ENCODE results near the gene WIPI1.

The WIPI1 gene

GRCh38 chr17:68460146-68460545, 2.9 kb upstream of the WIPI1 start:
- Histone ChIP-seq H3K27ac (peak overlapping the region; percentile 41), H3K4me3 (ENCODE audit: low read depth in 1 of 2, low read length in 1 of 2) (no peak overlapping the region), H3K4me1 (ENCODE audit: control insufficient read depth in 1 of 2, insufficient read depth in 1 of 2, low read depth in 1 of 2, low read length in 1 of 2) (peaks cover 50 to 59% of the 10 kb centered on the region in 2 experiments), H3K27me3 (no peaks in the 10 kb centered on the region), H3K9me3 (no peaks in the 10 kb centered on the region), H3K36me3 (no peaks in the 10 kb centered on the region)
- TF ChIP-seq, protein P1, sequence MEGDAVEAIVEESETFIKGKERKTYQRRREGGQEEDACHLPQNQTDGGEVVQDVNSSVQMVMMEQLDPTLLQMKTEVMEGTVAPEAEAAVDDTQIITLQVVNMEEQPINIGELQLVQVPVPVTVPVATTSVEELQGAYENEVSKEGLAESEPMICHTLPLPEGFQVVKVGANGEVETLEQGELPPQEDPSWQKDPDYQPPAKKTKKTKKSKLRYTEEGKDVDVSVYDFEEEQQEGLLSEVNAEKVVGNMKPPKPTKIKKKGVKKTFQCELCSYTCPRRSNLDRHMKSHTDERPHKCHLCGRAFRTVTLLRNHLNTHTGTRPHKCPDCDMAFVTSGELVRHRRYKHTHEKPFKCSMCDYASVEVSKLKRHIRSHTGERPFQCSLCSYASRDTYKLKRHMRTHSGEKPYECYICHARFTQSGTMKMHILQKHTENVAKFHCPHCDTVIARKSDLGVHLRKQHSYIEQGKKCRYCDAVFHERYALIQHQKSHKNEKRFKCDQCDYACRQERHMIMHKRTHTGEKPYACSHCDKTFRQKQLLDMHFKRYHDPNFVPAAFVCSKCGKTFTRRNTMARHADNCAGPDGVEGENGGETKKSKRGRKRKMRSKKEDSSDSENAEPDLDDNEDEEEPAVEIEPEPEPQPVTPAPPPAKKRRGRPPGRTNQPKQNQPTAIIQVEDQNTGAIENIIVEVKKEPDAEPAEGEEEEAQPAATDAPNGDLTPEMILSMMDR (IDR thresholded peaks at IDR 0.05): no peak

DNA sequence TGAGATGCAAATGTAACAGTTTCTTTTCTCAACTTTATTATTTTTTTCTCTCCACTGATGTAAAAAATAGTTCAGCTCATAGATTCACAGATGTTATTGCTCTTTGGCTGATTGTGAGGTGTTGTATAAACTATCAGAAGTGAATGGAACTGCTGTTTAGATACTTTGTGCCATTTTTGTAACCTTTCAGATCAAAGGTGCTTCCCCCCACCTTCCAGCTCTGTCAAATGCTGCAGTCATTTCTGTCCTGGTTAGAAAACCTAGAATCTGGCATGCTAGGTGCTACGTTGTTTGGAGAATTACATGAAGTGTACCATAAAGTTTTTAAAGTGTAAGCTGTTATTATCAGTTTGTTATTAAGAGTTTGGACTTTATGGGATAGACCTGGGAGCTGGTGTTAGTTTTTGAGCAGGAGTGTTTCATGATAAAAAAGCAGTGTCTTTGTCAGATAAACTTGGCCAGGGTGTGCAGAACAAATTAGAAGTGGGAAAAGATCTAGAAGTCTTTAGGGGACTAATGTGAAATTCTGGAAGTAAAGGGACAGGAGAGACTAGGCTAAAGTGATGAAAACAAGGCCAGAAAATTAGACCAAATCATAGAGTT, 1.8 kb upstream of the WIPI1 start:
- H3K27me3 ChIP-seq: no peaks in the 10 kb centered on the region
- H3K27ac ChIP-seq: no peak overlapping the region
- peaks cover 60 to 69% of the 10 kb centered on the region in 2 experiments for H3K4me1 ChIP-seq (ENCODE audit: control insufficient read depth in 1 of 2, insufficient read depth in 1 of 2, low read depth in 1 of 2, low read length in 1 of 2)
- TF ChIP-seq, protein P1 (IDR thresholded peaks at IDR 0.05): no peak
- H3K4me3 ChIP-seq (ENCODE audit: low read depth in 1 of 2, low read length in 1 of 2): no peak overlapping the region
- no peaks in the 10 kb centered on the region for H3K9me3 ChIP-seq
- H3K36me3 ChIP-seq: no peaks in the 10 kb centered on the region

- Histone ChIP-seq H3K36me3 (no peaks in the 10 kb centered on the region), H3K27ac (peak overlapping the region; percentile 92), H3K4me3 (ENCODE audit: low read depth in 1 of 2, low read length in 1 of 2) (peak overlapping the region; percentile 63 to 65), H3K9me3 (no peaks in the 10 kb centered on the region), H3K27me3 (no peaks in the 10 kb centered on the region), H3K4me1 (ENCODE audit: control insufficient read depth in 1 of 2, insufficient read depth in 1 of 2, low read depth in 1 of 2, low read length in 1 of 2) (peaks cover 67 to 76% of the 10 kb centered on the region in 2 experiments)
- TF ChIP-seq, protein P1 (IDR thresholded peaks at IDR 0.05): no peak
Measured at GRCh38 chr17:68458260-68459036, 1.2 kb upstream of the WIPI1 start.

GRCh38 chr17:68457539-68458259, 403 bp upstream of the WIPI1 start:
- H3K27me3 ChIP-seq: no peaks in the 10 kb centered on the region
- H3K36me3 ChIP-seq: no peaks in the 10 kb centered on the region
- H3K4me3 ChIP-seq (ENCODE audit: low read depth in 1 of 2, low read length in 1 of 2): peak overlapping the region; percentile 63 to 83
- peak overlapping the region; percentile 92 for H3K27ac ChIP-seq
- TF ChIP-seq, protein P1 (IDR thresholded peaks at IDR 0.05): no peak
- H3K4me1 ChIP-seq (ENCODE audit: control insufficient read depth in 1 of 2, insufficient read depth in 1 of 2, low read depth in 1 of 2, low read length in 1 of 2): peaks cover 72 to 78% of the 10 kb centered on the region in 2 experiments
- H3K9me3 ChIP-seq: no peaks in the 10 kb centered on the region

DNA sequence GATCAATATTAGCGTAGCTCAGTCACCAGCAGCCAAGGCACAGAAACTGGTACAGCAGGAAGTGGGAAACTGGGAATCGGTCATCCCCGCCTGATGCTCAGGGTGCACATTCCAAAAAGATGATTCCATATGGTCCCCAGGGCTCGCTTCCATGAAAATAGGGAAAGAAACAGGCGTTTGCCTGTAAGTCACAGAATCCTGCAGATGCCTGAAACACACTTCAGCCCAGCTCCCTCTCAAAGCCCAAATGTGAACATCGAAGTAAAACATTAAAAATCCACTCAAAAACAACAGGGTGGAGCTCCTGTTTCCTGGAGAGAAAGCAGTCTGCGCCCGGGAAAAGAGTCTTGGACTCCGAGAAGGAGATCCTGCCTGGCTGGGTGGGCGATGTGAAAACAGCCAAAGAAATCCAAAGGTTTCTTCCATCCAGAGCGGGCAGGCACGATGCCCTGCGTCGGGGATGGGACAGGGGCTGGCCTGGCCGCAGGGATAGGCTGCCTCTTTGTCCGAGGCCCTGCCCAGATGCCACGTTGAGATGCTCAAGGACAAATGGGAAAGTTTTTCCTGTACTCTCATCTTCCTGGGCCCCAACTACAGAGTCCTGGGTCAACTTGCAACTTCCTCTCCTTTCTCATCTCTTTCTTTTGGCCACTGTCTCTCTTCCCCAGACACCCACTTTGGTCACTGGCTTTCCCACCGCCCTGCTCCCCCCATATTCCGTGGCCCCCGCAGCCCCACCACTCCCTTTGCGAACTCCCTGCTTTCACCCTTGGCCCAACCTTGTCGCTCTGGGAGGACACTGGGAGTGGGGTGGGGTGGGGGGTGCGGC, 743 bp downstream of the WIPI1 start:
- H3K27me3 ChIP-seq: no peaks in the 10 kb centered on the region
- H3K4me1 ChIP-seq (ENCODE audit: control insufficient read depth in 1 of 2, insufficient read depth in 1 of 2, low read depth in 1 of 2, low read length in 1 of 2): peaks cover 71 to 78% of the 10 kb centered on the region in 2 experiments
- peak overlapping the region; percentile 83 for H3K4me3 ChIP-seq (ENCODE audit: low read depth in 1 of 2, low read length in 1 of 2)
- no peaks in the 10 kb centered on the region for H3K9me3 ChIP-seq
- peak overlapping the region; percentile 92 for H3K27ac ChIP-seq
- TF ChIP-seq, protein P1 (IDR thresholded peaks at IDR 0.05): no peak
- H3K36me3 ChIP-seq: peaks cover 10% of the 10 kb centered on the region
